HK-2 (cell line): ENCODE data around the gene SCPEP1.
"Not testable (repeated sequence)": the region's sequence is repeated elsewhere in the genome, so short reads cannot be mapped to it uniquely, and the experiment has no call there.

Source experiments
- DNase-seq: peaks from one replicate; pipeline ENCODE4 v3.0.0-alpha.2; 2018; ENCODE audit not compliant: unreplicated experiment

The SCPEP1 gene

DNA sequence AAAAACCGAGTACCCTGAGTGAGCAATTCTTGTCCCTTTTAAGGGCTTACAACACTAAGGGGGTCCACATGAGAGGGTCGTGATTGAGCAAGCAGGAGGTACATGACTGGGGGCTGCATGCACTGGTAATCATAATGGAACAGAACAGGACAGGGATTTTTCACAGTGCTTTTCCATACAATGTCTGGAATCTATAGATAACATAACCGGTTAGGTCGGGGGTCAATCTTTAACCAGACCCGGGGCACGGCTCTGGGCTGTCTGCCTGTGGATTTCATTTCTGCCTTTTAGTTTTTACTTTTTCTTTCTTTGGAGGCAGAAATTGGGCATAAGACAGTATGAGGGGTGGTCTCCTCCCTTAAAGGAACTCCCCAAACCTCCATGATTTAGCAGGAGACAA, 12.2 kb upstream of the SCPEP1 start:
- DNase-seq = not testable (repeated sequence)

DNA sequence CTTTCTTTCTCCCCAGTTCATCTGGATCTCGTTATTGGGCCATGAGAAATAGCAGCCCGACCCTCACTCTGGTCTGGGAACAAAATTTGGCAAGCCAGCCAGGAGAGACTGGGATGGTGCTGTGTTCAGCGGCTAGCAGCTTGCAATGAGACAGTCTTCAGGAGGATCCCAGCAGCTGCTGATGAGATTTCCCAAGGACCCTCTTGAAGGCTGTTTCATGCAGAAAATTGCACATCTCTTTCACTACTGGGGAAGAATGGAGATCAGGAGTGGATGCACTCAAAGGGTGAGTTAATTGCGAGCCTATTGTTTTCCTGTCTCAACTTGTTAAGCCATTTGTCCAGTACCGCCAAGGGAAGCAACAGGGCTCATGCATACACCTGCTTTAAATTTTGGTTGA, 11.6 kb upstream of the SCPEP1 start:
- no peak for DNase-seq

- DNase-seq = no peak
Measured at GRCh38 chr17:56970974-56971373, 7.0 kb upstream of the SCPEP1 start.

GRCh38 chr17:56972111-56972730, 5.7 kb upstream of the SCPEP1 start:
- DNase-seq = no peak

GRCh38 chr17:56973520-56973919, 4.4 kb upstream of the SCPEP1 start:
- DNase-seq = no peak

- DNase-seq = no peak
Measured at GRCh38 chr17:56974055-56974454, 3.9 kb upstream of the SCPEP1 start.

- DNase-seq = no peak
Measured at GRCh38 chr17:56975656-56976055, 2.3 kb upstream of the SCPEP1 start.

DNA sequence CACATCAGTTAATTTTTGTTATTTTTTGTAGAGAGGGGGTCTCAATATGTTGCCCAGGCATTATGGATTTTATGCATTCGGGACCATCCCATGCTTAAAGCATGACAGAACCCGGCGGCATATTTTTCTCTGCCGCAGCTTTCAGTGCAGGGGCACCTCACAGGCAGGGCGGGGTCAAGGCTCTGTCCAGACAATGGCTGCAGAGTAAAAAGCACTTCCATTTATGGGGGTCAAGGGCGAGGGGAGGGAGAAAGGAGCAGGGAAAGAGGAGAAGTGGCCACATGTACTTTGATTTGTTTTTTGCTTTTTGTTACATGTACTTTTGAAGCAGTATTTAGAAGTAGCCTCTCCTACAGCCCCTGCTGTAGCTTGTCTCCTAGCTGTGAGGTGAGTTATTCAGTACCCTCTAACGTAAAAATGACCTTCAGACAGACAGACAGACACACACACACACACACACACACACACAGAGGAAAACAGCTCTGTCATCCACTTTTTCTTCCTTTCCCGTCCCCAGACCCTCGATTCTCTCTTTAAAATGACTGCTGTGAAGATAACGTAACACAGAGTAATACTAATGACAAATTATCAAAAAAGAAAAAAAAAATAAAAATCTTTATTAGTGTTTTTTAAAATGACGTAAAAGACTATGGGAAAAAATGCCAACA, 856 bp upstream of the SCPEP1 start:
- no peak for DNase-seq

GRCh38 chr17:56978441-56979090, 635 bp downstream of the SCPEP1 start:
- no peak for DNase-seq

GRCh38 chr17:56979091-56979480, 1.2 kb downstream of the SCPEP1 start:
- no peak for DNase-seq

- DNase-seq = not testable (repeated sequence)
Measured at GRCh38 chr17:56980526-56980925, 2.6 kb downstream of the SCPEP1 start.

GRCh38 chr17:56982312-56982711, 4.4 kb downstream of the SCPEP1 start:
- no peak for DNase-seq

GRCh38 chr17:56983366-56983765, 5.4 kb downstream of the SCPEP1 start:
- DNase-seq = no peak

DNA sequence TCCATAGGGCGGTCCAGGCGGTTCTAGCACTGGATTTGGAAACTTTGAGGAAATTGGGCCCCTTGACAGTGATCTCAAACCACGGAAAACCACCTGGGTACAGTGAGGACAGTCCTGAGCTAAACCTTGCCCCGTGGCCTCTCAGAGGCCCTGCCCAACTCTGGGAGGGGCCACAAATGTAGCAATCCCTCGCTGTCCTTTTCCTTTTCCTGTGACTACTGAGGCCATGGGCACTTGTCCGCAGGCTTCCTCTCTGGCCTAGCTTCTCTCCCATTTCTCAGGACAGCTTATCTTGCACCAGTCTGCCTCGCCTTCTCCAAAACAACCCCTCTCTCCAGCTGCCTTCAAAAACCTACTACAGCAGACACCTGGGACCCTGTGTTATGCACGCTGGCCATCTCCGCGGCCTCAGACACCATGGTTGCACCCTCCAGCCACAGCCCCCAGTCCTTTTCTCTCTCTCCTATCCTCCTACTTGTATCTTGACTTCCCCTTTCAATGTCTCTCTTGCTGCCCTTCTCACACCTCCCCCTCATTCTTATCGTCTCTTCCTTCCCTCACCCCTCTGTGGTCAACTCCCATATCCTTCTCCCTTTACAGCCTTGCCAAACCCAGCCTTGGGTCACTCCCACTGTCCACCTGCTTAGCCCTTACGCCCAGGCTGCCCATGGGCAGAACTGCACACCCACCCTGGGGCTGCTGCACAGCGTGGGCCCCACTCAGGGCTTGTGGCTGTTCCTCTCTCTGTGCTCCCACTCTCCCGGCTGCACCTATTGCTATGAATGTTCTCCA, 7.6 kb downstream of the SCPEP1 start:
- DNase-seq = no peak

- no peak for DNase-seq
Measured at GRCh38 chr17:56987283-56987834, 9.4 kb downstream of the SCPEP1 start.

DNA sequence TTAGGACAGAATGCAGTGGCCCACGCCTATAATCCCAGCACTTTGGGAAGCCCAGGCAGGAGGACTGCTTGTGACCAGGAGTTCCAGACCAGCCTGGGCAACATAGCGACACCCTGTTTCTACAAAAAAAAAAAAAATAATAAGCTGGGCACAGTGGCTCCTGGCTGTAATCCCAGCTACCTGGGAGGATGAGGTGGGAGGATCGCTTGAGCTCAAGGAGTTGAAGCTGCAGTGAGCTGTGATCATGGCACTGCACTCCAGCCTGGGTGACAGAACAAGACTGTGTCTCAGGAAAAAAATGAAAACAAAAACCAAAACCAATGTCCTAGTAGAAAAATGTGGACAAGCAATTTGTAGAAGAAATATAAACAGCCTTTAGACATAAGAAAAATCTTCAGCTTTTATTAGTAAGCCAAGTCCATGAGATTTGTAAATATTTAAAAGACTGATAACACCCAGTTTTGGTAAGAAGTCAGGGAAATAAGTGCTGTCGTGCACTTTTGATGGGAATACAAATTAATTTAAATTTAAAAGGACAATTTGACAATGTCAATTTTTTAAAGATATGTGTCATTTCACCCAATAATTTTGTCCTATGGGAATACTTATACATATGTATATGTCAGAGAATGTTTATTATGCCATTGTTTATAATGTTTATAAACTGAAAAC, 11.1 kb downstream of the SCPEP1 start:
- no peak for DNase-seq

DNA sequence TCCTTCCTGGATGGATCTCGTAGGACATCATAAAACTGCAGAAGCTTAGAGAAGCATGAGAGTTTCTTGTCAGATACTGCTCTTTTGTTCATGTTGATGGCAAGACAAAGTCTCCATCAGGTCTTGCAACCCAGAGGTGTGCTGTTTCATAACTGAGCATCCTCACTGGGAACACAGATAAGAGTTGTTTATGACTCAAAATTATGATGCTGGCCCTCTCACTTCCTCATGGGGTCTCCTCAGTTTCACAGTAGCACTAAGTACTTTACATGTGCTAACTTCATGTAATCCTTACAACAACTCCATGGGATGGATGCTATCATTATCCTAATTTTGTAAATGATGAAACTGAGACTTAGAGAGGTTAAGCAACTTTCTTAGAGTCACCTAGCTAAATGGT, 14.4 kb downstream of the SCPEP1 start:
- no peak for DNase-seq

DNA sequence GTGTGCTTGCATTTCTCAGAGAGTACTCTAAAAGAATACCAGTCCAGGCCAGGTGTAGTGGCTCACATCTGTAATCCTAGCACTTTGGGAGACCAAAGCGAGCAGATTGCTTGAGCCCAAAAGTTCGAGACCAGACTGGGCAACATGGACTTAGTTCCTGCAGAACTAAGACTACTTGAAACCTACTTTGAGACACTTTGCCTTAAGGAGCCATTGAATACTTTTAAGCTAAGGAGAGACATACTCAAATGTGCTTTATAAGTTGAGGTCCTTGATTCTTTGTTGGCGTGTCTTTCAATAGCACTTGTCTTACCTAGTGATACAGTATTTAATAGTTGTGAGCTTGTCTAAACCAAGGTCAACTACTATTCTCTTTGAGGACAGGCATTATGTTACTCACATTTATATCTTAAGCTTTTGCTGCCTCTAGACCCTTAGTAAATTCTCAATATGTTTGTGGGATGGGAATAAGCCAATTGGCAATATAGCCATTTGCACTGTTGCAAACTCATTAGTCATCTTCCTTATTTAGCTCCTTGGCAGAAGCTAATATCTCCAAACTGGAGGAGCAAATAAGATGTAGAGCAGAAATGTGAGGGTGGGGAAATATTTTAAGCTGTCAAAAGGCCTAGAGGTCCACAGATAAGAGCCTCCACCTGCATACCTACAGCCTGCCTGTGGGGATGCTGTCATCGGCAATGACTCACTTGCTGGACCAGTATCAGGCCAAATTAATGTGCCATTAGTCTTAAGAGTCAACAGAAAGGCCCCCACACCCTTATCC, 16.3 kb downstream of the SCPEP1 start:
- DNase-seq = no peak

- no peak for DNase-seq
Measured at GRCh38 chr17:56995766-56996165, 17.8 kb downstream of the SCPEP1 start.

GRCh38 chr17:56997313-56997712, 19.4 kb downstream of the SCPEP1 start:
- no peak for DNase-seq

DNA sequence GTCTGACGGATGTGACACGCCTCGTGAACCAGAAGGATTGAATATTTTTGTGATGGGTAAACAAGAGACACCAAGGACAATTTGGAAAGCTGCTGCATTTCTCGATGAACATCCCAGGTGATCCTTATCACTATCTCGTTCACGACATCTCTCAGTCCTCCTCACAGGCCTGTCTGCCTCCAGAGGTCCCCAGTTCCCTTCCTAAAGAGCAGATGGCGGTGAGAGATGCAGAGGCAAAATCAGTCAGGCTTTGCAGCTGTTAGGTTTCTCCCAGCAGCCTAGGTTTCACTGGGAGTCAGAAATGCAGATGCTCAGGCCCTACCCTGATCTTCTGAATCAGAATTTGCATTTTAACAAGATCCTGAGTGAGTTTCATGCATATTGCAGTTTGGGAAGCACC, 23.6 kb downstream of the SCPEP1 start:
- no peak for DNase-seq
